ENCODE data around the gene DAG1.

Gene DAG1

GRCh38 chr3:49556500-49557275, 86.6 kb downstream of the DAG1 start:
- DNase-seq, result no peak

- no peak for DNase-seq
These were observed 93.0 kb downstream of the DAG1 start for GRCh38 chr3:49563040-49563578.

- DNase-seq, result no peak
These were observed 93.7 kb downstream of the DAG1 start for GRCh38 chr3:49563766-49564165.

GRCh38 chr3:49566312-49566711, 96.2 kb downstream of the DAG1 start:
- DNase-seq, result no peak

GRCh38 chr3:49567406-49567805, 97.3 kb downstream of the DAG1 start:
- DNase-seq, result no peak

GRCh38 chr3:49568965-49569364, 98.9 kb downstream of the DAG1 start:
- no peak for DNase-seq

- DNase-seq, result no peak
These were observed 100.1 kb downstream of the DAG1 start for GRCh38 chr3:49570028-49570654.

GRCh38 chr3:49582177-49582576, 112.1 kb downstream of the DAG1 start:
- no peak for DNase-seq
